VCaP (cell line): Measurements from ENCODE around the gene SLC22A16.
"Not testable (repeated sequence)": the region's sequence is repeated elsewhere in the genome, so short reads cannot be mapped to it uniquely, and the experiment has no call there.

Experiments
- H3K27ac ChIP-seq: fragments of 450-650 bp; 2 replicates; pipeline ENCODE4 v1.5.1; 2017
- CTCF ChIP-seq: fragments of 450-650 bp; conservative IDR thresholded peaks from 2 replicates; pipeline ENCODE4 v1.5.1; 2017; ENCODE audit warnings: mild to moderate bottlenecking, moderate library complexity

SLC22A16 gene

GRCh38 chr6:110458476-110458875 lies 17.9 kb downstream of the SLC22A16 start:
- H3K27ac ChIP-seq, result no peak overlapping the region
- no peak for TF ChIP-seq CTCF

GRCh38 chr6:110457567-110458175 lies 18.7 kb downstream of the SLC22A16 start:
- peak; percentile 77 for TF ChIP-seq CTCF

GRCh38 chr6:110456694-110457093 lies 19.7 kb downstream of the SLC22A16 start:
- H3K27ac ChIP-seq, result no peak overlapping the region
- TF ChIP-seq CTCF, result no peak

More at GRCh38 chr6:110457567-110458175, 18.7 kb downstream of the SLC22A16 start:
- H3K27ac ChIP-seq, result not testable (repeated sequence)

- no peak for TF ChIP-seq CTCF
- H3K27ac ChIP-seq, result no peak overlapping the region
Observed at GRCh38 chr6:110449541-110449895, 26.9 kb downstream of the SLC22A16 start.

GRCh38 chr6:110448846-110449540 lies 27.4 kb downstream of the SLC22A16 start:
- no peak for TF ChIP-seq CTCF
- no peak overlapping the region for H3K27ac ChIP-seq

- no peak overlapping the region for H3K27ac ChIP-seq
- no peak for TF ChIP-seq CTCF
Observed at GRCh38 chr6:110447761-110448160, 28.7 kb downstream of the SLC22A16 start.

GRCh38 chr6:110446405-110446804 lies 30.0 kb downstream of the SLC22A16 start:
- TF ChIP-seq CTCF, result no peak
- H3K27ac ChIP-seq, result no peak overlapping the region
